Ishikawa (cell line): Measurements from ENCODE around the gene CD8A.

ENCODE experiments used
- CEBPB ChIP-seq: IDR thresholded peaks from 2 replicates; pipeline ENCODE4 v1.6.1; 2012
- CREB1 ChIP-seq: IDR thresholded peaks from 2 replicates; pipeline ENCODE4 v1.6.1; 2012; ENCODE audit warnings: low read depth
- EGR1 ChIP-seq: IDR thresholded peaks from 2 replicates; pipeline ENCODE4 v1.6.1; 2012
- EP300 ChIP-seq: IDR thresholded peaks from 2 replicates; pipeline ENCODE4 v1.6.1; 2012; ENCODE audit warnings: borderline replicate concordance
- FOXM1 ChIP-seq: IDR thresholded peaks from 2 replicates; pipeline ENCODE4 v1.6.1; 2012; ENCODE audit warnings: low read depth, borderline replicate concordance
- NFIC ChIP-seq: IDR thresholded peaks from 2 replicates; pipeline ENCODE4 v1.6.1; 2012
- RAD21 ChIP-seq: IDR thresholded peaks from 2 replicates; pipeline ENCODE4 v1.6.1; 2012; ENCODE audit warnings: low read depth
- TAF1 ChIP-seq: IDR thresholded peaks from 2 replicates; pipeline ENCODE4 v1.6.1; 2012; ENCODE audit warnings: low read depth, mild to moderate bottlenecking
- TCF12 ChIP-seq: IDR thresholded peaks from 2 replicates; pipeline ENCODE4 v1.6.1; 2012; ENCODE audit warnings: low read depth
- TEAD4 ChIP-seq: IDR thresholded peaks from 2 replicates; pipeline ENCODE4 v1.6.1; 2012
- YY1 ChIP-seq: IDR thresholded peaks from 2 replicates; pipeline ENCODE4 v1.6.1; 2012; ENCODE audit warnings: low read depth
- ZBTB7A ChIP-seq: IDR thresholded peaks from 2 replicates; pipeline ENCODE4 v1.6.1; 2012; ENCODE audit warnings: low read depth
- TF ChIP-seq, protein P1 (sequence below): IDR thresholded peaks from 2 replicates; pipeline ENCODE4 v1.6.1; 2012
- TF ChIP-seq, protein P2 (sequence below): IDR thresholded peaks from 2 replicates; pipeline ENCODE4 v1.6.1; 2012; ENCODE audit warnings: low read depth, mild to moderate bottlenecking

DNA sequence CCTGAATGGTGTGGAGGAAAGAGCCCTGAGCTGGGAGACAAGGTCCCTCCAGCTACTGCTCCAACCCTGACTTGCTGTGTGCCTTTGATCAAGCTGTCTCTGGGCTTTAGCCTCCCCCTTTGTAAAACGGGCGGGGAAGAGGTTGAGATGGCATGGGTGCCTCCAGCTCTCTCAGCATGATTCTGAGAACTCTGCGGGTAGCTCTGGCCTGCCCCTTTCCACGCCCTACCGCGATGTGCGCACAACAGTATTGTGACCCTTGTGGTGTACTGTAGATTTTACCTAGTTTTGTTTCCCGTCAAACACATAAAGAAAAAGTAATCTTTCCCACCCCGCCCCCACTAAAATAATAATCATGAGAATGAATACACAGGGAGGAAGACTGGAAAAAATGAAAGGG, 5.3 kb downstream of the CD8A start:
- TF ChIP-seq CEBPB, result no peak
- TF ChIP-seq NFIC, result no peak
- TF ChIP-seq ZBTB7A, result no peak
- TF ChIP-seq TCF12, result no peak
- TF ChIP-seq, protein P1, sequence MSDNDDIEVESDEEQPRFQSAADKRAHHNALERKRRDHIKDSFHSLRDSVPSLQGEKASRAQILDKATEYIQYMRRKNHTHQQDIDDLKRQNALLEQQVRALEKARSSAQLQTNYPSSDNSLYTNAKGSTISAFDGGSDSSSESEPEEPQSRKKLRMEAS, result no peak
- no peak for TF ChIP-seq FOXM1
- no peak for TF ChIP-seq RAD21
- no peak for TF ChIP-seq EP300
- no peak for TF ChIP-seq TAF1
- TF ChIP-seq, protein P2, sequence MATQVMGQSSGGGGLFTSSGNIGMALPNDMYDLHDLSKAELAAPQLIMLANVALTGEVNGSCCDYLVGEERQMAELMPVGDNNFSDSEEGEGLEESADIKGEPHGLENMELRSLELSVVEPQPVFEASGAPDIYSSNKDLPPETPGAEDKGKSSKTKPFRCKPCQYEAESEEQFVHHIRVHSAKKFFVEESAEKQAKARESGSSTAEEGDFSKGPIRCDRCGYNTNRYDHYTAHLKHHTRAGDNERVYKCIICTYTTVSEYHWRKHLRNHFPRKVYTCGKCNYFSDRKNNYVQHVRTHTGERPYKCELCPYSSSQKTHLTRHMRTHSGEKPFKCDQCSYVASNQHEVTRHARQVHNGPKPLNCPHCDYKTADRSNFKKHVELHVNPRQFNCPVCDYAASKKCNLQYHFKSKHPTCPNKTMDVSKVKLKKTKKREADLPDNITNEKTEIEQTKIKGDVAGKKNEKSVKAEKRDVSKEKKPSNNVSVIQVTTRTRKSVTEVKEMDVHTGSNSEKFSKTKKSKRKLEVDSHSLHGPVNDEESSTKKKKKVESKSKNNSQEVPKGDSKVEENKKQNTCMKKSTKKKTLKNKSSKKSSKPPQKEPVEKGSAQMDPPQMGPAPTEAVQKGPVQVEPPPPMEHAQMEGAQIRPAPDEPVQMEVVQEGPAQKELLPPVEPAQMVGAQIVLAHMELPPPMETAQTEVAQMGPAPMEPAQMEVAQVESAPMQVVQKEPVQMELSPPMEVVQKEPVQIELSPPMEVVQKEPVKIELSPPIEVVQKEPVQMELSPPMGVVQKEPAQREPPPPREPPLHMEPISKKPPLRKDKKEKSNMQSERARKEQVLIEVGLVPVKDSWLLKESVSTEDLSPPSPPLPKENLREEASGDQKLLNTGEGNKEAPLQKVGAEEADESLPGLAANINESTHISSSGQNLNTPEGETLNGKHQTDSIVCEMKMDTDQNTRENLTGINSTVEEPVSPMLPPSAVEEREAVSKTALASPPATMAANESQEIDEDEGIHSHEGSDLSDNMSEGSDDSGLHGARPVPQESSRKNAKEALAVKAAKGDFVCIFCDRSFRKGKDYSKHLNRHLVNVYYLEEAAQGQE, result no peak
- no peak for TF ChIP-seq EGR1
- no peak for TF ChIP-seq YY1
- TF ChIP-seq CREB1, result no peak
- no peak for TF ChIP-seq TEAD4
